Activated T-helper 9 cell treated with anti-CD3 and anti-CD28 coated beads, Interleukin-2, amount 50 U/mL, for 16 hours (primary cell): ENCODE measurements around the gene SLC25A22.

Experiments used
- DNase-seq: peaks from one replicate; pipeline ENCODE4 v3.0.0-alpha.2; 2020; ENCODE audit warnings: low read depth

SLC25A22 gene

GRCh38 chr11:746289-747157 is 51.6 kb downstream of the SLC25A22 start:
- DNase-seq: no peak

- no peak for DNase-seq
Observed at GRCh38 chr11:745428-745827, 52.7 kb downstream of the SLC25A22 start.

DNA sequence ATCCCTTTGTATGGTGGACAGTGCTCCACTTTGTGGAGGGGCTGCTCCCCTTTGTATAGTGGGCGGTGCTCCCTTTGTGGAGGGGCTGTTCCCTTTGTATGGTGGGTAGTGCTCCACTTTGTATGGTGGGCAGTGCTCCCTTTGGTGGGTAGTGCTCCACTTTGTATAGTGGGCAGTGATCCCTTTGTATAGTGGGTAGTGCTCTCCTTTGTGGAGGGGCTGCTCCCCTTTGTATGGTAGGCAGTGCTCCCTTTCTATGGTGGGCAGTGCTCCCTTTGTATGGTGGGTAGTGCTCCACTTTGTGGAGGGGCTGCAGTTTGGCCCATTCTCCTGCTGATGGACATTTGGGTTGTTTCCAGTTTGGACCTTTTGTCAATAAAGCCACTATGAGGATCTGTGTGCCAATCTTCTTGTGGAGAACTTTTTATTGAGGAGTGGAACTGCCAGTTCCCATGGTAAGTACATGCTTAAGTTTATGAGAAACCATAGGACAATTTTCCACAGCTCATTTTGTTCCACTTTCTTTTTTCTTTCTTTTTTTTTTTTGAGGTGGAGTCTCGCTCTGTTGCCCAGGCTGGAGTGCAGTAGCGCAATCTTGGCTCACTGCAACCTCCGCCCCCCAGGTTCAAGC is 55.4 kb downstream of the SLC25A22 start:
- DNase-seq: no peak

DNA sequence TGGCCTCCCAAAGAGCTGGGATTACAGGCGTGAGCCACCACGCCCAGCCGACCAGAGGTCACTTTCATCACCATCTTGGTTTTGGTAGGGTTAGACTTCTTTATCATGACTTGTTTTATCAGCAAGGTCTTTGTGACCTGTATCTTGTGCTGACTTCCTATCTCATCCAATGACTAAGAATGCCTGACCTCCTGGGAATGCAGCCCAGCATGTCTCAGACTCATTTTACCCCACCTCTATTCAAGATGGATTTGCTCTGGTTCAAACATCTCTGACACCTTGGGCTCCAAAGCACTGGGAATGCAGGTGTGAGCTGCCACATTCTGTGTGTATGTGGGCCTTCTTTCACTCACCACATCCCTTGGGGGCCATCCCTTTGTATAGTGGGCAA is 55.9 kb downstream of the SLC25A22 start:
- no peak for DNase-seq
